NCI-H1417 (cell line): ENCODE data around the gene MATN1.

Source experiments
- DNase-seq, 3 experiments: peaks; one replicate each; lab custom pipeline; 2025; lab: John Stamatoyannopoulos, UW

The MATN1 gene

DNA sequence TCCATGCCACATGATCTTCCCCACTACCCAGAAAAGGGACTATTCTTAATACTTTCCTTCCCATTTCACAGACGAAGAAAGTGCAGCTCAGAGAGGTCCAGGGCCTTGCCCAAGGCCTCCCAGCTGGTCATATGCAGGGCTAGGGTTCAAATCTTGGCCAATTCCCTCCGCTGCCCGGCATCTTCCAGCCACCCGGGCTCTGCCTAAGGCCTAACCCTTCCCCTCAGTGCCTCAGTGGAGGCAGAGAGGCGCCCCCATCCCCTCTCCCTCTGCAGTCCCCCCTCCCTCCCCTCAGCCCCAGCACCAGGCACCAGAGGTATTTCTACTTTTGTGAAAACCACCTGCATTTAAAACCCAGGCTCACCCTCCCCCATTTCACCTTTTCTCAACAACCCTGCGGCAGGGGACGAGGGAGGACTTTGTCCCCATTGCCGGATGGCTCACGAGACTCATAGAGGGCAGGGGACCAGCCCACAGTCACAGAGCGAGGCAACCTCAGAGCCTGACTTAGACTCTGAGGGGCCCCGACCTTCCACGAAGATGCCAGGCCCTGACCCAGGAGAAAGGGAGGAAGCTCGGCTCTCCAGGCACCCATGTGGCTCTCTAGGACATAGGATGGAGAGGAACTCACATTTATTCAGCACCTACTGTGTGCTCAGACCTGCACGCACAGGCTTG is 21.9 kb upstream of the MATN1 start:
- DNase-seq = no peak

DNA sequence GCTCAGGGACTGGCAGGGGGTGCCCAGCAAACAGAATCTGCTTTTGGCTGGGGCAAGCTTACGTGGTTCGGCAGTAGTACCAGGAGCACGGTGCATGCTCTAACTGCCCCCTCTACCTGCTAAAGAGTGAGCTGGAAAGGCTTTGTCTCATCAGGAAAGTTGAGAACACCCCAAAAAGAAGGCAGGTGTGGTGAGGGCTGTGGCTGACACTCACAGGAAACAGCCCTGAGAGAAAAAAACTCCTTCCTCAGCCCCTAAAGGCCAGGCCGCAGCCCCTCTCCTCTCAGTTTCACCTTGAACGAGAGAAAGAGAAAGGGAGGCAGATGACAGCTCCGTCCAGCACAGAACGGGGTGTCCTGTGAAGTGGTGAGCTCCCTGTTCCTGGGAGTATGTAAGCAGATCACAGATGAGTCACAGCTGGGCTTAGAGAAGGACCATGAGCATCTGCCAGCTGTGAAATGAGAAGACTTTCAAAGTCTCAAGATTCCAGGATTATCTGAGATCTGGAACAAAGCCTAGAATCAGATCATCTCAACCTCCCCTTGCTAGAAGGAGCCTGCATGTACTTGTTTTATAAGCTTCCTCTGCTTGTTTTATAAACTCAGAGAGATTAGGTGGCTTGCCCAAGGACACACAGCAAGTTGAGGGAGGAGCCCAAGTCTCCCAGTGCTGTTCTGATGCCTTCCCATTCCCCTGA is 20.8 kb upstream of the MATN1 start:
- DNase-seq = no peak

DNA sequence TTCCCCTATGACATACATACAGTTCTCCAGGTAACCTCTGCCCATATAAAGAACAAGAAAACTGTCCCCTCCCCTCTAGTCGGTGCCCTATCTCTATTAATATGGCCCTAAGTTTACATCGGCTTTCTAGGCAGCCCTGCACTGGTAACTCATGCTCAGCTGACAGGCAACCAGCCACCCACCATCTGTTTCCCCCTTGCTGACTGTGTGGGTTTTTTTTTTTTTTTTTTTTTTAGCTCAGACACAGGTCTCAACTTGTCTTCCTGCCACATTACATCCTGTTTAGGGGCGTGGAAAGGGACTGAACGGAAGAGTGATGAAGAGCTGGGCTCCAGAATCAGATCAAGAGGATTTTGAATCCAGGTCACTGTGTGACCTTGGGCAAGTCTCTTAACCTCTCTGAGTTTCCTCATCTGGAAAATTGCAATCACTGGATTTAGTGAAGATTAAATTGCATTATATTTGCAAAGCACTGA is 20.2 kb upstream of the MATN1 start:
- peak in 2 of 3 experiments; percentile 7 to 56 for DNase-seq

DNA sequence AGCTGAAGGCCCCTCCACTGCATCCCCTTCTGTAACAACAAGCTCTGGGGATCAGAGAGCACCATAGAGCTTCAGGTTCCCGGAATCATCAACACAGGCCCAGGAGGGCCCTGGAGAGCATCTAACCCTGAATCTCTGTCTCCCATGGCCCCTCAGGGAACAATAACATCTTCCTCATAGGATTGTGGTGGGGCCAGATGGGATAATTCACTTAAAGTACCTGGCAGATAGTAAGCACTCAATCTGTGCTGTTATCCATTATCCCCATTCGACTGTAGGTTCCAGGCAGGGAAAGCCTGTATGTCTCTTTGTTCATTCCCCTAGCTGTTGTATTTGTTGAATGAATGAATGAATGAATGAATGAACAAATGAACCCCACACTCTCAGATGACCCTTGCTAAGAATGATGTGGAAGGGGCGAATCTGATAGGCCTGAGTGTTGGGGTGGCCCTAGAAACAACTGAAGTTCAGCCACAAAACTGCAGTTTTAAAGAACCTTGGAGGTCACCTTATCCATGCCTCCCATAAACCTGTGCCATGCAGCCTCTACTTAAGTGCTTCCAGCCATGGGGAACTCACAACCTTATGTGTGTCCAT is 19.7 kb upstream of the MATN1 start:
- no peak for DNase-seq

DNA sequence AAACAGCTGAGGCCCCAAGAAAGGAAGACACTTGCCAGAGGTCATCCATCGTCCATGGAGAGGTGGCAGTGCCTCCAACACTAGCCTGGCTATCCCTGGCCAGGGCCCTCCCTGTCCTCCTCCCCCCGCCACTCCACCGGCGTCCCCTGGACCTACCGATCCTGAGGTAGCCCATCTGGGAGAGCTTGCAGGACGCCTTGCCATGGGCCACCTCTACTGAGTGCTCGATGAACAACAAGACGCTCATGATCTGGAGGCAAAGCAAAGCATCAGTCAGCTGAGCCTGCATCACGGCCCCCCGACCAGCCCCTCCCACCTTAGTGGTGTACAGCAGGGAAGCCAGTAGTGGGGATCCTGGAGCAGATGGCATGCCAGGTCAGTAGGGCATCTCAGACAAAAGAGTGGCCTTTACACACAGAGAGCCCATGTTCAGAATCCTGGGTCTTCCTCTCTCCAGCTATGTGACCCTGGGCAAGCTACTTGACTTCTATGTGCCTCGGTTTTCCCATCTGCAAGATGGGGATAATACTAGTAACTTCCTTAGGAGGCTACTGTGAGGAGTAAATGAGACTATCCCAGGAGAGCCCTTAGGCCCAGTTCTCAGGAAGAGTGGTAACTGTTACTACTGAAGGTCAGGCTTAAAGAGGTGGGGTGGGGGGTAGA is 19.0 kb upstream of the MATN1 start:
- DNase-seq = no peak

DNA sequence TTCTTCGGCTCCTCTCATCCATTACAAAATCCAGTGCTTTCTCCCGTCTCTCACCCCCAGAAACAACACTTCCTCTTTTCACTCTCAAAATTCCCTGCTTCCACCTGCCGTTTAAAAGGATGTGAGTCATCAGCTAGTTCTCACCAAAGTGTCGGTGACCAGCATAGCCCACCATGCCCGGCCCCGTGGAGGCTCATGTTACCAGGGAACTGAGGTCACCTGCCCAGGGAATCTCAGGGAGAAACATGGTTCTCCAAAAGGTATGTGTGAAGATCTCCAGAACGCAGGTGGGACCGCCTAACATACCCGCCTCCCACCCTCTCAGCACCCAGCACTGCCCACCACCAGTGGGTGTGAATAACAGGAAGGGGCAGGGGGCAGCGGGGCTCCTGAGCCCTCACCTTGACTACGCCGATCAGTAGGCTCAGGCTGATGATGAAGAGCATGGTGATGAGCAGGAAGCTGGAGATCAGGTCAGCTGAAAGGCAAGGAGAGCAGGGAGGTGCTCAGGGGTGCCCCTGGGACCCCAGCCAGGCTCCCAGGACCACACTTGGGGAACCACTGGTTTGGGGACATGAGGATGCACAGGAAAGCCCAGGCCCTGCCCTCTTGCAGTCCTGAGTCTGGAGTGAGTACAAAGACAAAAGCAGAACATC is 18.0 kb upstream of the MATN1 start:
- no peak for DNase-seq

DNA sequence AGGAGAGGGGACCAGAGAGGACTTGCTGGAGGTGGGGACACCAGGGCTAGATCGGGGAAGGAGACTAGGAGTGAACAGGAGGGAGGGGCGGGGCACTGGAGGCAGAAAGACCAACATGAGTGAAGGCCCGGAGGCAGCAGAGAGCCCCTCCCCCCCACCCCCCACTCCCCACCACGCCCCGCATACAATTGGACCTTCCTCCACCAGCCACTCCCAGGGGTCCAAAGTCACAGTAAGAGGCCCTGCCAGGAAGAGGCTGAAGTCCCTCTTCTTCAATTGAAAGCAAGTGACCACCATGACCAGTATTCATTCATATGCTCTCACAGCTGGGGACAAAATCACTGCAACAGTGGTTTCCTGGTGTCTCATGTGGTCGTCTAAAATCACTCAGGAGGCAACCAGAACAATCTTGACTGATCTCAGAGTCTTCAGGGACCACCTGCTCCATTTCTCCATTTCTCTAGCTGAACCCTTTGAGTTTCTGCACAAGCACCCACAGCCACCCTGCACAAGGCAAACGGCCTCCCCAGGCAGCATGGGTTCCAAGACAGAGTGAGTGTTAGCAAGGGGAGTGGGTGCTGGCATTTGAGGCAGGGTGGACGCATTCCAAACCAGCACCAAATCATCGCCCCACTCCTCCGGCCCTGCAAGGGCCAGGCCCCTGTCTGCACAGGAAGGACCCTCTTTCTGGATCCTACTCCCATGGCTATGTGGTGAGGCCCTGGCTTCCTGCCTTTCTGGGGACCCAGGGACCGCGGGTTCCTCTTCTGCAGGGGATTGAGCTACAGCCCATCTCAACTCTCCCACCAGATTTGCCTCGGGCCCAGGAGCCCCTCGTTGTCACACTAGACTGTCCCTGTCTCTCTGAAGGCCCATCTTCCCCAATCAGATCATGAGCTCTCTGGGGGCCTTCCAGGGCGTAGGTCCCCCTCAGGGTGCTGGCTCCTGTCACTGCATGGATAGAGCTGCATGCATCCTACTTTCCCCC is 17.2 kb upstream of the MATN1 start:
- no peak for DNase-seq

DNA sequence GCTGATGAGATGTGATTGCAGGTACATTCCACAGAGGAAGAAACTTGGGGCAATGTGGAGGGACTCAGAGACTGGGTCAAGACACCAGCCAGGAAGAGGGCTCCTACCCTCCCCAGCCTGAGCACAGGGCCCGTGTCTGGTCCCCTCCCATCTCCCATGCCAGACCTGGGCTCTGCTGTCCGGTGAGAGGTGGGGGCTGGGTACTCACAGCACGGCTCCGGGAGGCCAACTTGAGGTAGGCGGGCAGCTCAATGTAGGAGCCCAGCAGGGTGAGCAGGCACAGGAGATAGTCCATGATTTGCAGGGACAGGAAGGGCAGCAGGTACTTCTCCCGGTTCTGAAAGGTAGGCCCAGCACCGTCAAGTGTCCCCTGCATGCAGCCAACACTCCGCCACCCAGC is 16.2 kb upstream of the MATN1 start:
- DNase-seq = no peak

DNA sequence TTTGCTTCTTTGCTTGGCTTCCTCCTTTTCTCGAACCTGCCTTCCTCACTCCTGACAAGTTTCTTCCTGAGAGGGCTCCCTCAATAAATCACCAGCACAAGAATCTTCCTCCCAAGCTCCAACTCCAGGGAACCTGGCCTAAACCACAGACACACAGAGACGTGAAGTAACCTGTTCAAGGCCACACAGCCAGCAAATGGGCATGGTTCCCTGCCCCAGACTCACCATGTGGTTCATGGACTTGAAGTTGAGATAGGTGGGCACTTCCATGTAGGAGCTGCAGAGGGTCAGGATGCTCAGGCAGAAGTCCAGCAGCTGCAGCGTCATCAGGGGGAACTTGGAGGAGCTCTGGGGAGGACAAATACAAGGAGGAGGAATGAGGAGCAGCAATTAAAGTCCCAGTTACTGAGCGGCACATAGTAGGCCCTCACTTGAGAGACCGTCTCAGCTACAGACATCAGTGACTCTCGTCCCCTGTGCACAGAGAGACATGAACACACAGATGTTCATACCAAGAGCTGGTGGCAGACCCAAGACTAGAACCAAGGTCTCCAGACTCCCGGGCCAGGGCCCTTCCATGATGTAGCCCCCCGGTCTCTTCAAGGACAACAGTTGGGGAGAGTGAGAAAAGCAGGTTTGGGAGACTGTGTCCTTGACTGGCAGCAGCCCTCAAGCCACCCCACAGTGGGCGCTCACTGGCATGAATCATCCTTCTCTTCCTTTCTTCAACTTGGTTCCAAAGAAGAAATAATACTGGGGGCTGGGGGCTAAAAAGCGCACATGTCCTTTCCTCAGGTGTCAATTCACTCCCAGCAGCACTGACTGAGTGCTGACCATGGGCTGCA is 15.6 kb upstream of the MATN1 start:
- no peak for DNase-seq

DNA sequence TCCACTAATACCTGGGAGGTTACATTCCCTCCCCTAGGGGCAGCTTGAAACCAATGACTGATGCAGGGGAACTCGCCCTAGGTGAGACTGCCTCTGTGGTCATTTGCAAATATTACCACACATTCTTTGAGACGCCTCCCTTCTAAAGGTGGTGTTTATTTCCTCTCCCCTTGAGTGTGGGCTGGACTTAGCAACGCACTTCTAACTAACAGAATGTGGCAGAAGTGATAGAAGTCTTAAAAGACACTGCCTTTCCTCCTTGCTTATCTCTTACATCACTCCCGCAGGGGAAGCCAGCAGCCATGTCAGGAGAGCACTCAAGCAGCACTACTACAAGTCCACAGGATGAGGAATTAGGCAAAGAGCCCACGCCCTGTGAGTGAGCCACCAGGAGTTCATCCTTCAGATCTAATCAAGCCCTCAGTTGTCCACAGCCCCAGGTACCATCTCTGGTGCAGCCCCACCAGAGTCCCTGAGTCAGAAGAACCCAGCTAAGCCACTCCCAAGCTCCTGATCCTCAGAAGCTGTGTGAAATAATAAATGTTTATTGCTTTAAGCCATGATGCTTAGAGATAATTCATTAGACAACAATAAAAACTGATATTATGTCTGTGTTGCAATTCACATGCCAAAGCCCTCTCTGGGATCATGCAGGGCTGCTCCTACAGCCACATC is 14.8 kb upstream of the MATN1 start:
- no peak for DNase-seq

DNA sequence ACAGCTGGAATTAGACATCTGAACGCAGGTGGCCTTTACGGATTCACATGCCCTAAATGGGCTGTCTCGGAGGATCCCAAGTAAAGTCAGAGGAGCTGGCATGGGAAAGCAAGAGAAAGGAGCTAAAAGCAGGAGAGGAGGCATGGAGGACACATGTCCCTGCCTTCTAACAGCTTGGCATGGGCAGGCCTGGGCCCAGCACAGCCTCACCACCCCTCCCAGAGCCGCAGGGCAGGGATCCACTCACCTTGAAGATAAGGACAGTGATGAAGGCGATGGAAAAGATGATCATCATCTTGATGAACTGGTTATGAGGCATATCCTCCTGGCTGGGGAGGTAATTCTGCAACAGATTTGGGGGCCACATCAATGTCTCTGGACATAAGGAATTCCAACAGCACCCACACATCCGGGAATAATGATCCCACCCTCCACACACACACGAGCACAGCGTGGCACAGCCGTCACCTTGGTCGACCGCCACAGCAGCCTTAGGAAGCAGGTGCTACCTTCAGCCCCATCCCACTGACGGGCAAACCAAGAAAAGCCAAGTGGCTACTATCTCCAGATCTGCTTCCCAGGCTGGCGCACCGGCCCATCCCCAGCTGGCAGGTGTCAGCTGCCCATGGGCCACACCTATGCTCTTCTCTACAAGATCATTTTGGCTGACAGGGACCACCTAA is 14.1 kb upstream of the MATN1 start:
- no peak for DNase-seq

DNA sequence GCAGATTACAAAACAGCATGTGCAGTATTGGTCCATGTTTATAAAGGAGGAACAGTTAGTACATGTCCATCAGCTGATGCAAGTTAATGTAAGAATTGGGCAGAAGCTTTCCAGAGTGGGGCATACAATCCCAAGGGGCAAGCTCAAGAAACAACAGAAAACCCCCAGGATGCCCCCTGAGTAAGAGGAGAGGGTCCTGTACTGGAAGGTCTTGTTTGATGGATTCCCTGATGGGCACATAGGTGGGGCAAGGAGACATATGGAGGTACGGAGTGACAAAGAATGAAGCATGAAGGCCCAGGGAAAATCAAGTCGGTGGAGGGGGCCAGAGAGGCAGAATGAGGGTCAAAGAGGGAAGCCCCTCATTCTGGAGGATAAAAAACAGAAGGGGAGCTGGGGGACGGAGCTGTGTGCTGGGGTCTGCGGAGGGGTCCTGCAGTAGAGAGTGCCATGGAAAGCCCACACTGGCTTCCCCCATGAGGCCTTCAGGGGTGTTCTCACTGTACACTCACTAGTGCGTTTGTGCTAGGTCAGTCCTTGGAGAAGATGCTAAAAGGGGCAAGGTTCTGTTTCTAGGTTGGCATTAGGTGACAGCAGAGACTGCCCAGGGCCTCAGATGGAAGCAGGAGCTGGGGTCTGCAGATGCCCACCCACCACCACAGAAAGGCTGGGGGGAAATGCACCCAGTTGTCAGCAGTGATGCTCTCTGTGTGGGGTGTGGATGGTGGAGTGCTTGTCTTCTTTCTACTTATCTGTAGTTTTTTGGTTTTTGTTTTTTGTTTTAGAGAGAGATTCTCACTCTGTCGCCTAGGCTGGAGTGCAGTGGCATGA is 12.5 kb upstream of the MATN1 start:
- no peak for DNase-seq

DNA sequence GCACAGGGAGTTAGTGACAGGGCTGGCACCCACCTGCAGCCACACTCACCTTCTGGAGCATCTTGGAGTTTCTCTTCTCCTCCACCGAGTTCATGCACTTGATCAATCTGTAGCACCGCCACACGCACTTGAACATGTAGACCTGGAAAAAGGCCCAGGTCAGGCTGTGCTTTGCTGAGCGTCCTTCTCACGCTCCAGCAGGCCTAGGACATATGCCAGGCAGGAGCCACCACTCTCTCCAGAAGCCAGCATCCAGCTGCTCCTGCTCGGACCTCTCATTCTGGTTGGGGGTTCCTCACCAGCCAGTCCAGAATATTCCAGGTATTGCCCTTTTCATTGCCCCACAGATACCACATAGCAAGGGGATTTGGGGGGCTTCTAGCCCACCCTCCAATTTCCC is 11.7 kb upstream of the MATN1 start:
- no peak for DNase-seq

DNA sequence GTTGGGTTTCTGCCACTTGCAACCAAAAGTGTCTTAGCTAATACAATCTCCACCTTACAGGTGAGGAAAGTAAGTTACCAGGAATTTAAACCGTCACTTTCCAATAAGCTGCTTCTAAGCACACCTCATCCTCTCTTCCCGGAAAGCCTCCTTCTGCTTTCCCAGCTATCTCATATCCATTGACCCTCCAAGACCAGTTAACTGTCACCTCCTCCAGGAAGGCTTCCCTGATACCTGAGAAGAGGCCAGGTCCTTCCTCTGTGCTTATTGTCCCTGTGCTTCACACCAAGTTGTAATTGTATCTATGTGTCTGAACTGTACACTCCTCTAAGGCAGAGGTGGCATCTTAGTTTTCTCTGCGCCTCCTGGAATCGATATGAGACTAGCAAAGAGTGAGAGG is 11.2 kb upstream of the MATN1 start:
- DNase-seq = no peak

DNA sequence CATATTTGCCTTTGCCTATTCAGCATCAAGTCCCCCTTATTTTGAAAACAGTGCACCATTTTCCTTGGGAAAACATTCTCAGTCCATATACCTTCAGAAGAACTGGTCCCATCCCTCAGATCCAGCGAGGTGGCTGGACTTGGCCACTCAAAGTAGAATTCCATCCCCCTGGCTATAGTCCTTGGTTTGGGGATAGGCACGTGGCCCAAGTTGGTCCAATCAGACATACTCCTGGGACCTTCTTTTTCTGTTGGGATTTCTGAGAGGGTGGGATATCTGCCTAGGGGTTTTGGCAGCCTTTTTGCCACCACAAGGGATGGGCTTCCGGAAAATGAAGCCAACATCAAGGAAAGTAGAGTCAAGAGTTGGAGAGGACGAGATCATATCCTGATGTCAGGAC is 10.7 kb upstream of the MATN1 start:
- DNase-seq = no peak

DNA sequence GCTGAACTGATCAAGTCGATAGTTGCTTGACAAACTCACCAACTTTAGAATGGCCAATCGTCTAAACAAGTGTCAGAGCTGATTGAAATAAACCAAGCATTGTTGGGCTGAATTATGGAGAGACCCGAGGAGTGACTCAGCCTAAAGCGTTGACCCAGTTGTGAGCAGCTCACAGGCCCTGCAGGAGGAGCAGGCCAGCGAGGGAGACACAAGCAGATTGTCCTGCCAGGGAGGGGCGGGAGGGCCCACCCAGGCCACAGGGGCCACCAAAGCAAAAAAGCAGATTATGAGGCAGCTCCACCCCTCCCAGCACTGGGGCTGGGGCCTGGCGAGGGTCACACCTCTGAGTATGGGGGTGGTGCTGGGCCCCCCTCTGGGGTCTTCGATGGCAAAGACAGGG is 10.1 kb upstream of the MATN1 start:
- no peak for DNase-seq

DNA sequence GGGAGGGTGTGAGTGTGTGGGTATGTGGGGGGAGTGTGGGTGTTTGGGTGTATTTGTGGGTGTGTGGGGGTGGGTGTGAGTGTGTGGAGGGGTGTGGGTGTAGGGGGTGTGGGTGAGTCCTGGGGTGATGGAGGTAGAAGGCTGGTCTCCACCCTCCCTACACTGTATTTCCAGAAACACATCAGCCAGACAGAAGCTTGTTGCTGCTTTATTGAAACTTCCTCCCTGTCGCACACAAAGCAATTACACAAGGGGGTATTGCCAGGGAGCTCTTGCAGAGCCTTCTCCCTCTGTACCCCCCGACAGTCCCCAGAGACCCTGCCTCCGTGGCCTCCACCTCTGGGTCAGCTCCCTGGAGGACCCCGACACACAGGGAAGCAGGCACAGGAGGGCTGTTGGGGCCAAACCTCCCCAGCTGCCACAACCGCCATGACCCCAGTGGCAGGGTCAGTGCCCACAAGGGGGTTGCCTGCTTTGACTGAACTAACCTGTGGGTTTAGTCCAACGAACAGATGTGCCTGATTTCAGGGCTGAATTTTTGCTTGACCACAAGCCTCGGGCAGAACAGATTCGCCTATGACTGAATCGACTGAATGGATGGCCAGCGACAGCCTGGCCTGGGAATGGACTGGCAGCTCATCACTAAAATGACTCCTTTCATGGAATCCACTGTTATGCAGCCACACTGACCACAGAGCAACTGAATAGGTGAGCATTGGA is 9.1 kb upstream of the MATN1 start:
- no peak for DNase-seq
